Measurements from ENCODE around the gene SIT1.

- TF ChIP-seq SPI1 (IDR thresholded peaks at IDR 0.05; ENCODE audit: borderline replicate concordance, low read depth) (peak; percentile 42; the same call in 1 of the 2 replicates), CTCF (IDR thresholded peaks at IDR 0.05; ENCODE audit: insufficient read depth, low read length) (no peak)
These were observed 32.4 kb downstream of the SIT1 start, which contains the start of gene CD72 for GRCh38 chr9:35618325-35618727.
